Amniotic epithelial cell (primary cell): ENCODE measurements around the gene CTRB1.
"Not testable (repeated sequence)": the region's sequence is repeated elsewhere in the genome, so short reads cannot be mapped to it uniquely, and the experiment has no call there.

Experiments used
- DNase-seq: peaks from one replicate; pipeline ENCODE4 v3.0.0-alpha.2; 2010; ENCODE audit warnings: low read depth

CTRB1 gene

DNA sequence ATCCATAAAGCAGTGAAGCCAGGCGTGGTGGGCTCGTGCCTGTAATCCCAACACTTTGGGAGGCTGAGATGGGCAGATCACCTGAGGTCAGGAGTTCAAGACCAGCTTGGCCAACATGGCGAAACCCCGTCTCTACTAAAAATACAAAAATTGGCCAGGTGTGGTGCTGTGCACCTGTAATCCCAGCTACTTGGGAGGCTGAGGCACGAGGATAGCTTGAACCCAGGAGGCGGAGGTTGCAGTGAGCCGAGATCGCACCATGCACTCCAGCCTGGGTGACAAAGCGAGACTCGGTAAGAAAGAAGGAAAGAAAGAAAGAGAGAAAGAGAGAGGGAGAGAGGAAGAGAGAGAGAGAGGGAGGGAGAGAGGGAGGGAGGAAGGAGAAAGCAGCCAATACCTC lies 53.8 kb downstream of the CTRB1 start:
- DNase-seq: not testable (repeated sequence)

DNA sequence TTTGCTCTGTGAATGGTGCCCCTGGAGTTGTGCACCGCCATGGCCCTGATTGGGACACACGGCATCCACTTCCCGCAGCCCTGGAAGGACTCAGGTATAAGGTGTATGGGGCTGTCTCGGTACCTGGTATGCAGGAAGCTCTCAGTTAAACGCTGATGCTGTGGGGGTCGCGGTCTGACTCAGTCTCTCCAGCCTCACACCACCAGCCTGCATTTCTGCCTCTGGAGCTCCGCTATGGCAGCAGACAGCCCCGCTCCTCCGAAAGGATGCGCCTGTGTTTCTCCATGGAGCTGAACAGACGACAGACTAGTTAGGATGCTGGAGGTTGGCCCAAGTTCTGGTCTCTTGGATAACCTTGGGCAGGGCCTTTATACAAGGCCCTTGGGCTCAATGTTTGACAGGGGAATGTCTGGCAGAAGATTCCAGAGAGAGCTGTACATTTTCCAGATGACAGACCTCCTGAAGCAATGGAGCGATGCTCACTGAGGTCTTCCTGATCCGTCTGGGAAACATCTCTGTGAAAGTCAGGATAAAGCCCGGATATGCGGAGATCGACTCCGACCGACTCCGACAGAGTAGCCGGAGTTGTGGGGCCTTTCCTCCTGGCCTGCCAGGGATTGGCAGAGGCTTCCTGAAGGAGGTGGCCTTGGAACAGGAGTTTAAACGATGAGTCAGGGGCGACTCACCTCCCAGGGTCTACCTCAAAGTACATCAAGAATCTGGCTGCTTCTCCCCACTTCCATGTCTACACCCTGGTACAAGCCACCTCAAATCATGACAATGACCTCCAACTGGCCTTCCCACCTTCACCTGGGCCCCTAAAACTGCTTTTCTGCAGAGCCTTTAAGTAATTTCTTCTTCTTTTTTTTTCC lies 54.5 kb downstream of the CTRB1 start:
- peak; percentile 82 for DNase-seq
